Psoas muscle (tissue), 8 donors: Measurements from ENCODE around the gene TRABD2A. TPM values are rescaled to one million over a fixed set of nuclear protein-coding genes. Genes with fewer than 3 reads are reported as not detected.

Experiments
- ATAC-seq, 4 donors: fragments of 200-7000 bp; cut with Tn5 transposase; one replicate each; pipeline ENCODE4 v1.9.1; 2020; ENCODE audit warnings: moderate library complexity in 3 of 4, mild to moderate bottlenecking in 2 of 4
- DNase-seq, 2 donors: peaks; one replicate each; pipeline ENCODE4 v3.0.0-alpha.2; 2020
- H3K27ac ChIP-seq: fragments of 200-600 bp; one replicate; pipeline ENCODE4 v1.8.0; 2022
- H3K27me3 ChIP-seq, 3 donors: fragments of 200-600 bp in 1 of 3; one replicate each; pipeline versions ENCODE4 v1.6.1 to v1.8.0; 2013 to 2022; ENCODE audit warnings: low read length in 2 of 3, mild to moderate bottlenecking in 2 of 3, moderate library complexity in 1 of 3; ENCODE audit not compliant: insufficient read depth in 3 of 3
- H3K36me3 ChIP-seq, 2 donors: fragments of 200-600 bp in 1 of 2; one replicate each; pipeline versions ENCODE4 v1.6.1 to v1.8.0; 2013 to 2022; ENCODE audit warnings: low read depth in 1 of 2, mild to moderate bottlenecking in 1 of 2, moderate library complexity in 1 of 2; ENCODE audit not compliant: insufficient read depth in 1 of 2
- H3K4me1 ChIP-seq: fragments of 200-600 bp; one replicate; pipeline ENCODE4 v1.8.0; 2022
- H3K4me3 ChIP-seq: fragments of 200-600 bp; one replicate; pipeline ENCODE4 v1.8.0; 2022; ENCODE audit warnings: mild to moderate bottlenecking
- H3K9me3 ChIP-seq: fragments of 200-600 bp; one replicate; pipeline ENCODE4 v1.8.0; 2022
- CTCF ChIP-seq: fragments of 200-600 bp; IDR thresholded peaks from one replicate; pipeline ENCODE4 v1.8.0; 2022; ENCODE audit warnings: antibody characterized with exemption
- WGBS, 3 donors: extraction: QIAGEN DNeasy Blood & Tissue Kit; methylation state at CpG; one replicate each; pipeline versions ENCODE4 v1.1.6 to v1.1.7; 2013; 5-methylcytosine and 5-hydroxymethylcytosine counted together
- intact Hi-C, 2 donors: fragments of 100-400 bp; cut with DNase I; formaldehyde crosslinking; loops; one replicate each; pipeline versions ENCODE4 v1.11.0 to v1.14.2; 2022
- polyA plus RNA-seq, 3 donors: library from polyadenylated mRNA; stranded (reverse); fragments of 200-250 nt; gene quantifications; one replicate each; pipeline ENCODE4 v1.2.3, GENCODE V29; 2013
- total RNA-seq, 4 donors: library from RNA; stranded (reverse); fragmentation: NEBNext Ultra II Directional in 2 of 4; extraction: Animal tissue kit (Norgen Biotek cat#: 25700) in 2 of 4; gene quantifications; one replicate each; pipeline versions ENCODE4 v1.2.1 to v1.2.4, GENCODE V29; 2021 to 2023
- donor health status: healthy with polysubstance abuse.
- donor health status: DM: no; HTN: no; CAD: no; lungs with moderate emphysema.
- donor health status: Bipolar disorder and iron deficiency.
- donor health status: healthy.
- donor health status: DM: yes; HTN: yes; CAD: no.
- donor health status: DM: no; HTN: no; CAD: no.
- donor health status: DM: no; HTN: no; CAD: no.
- donor health status: DM: yes; HTN: yes; CAD: no.

TRABD2A gene
- total and polyA plus RNA-seq, 7 donors, result 0.27 to 0.74 (median 0.35) TPM

GRCh38 chr2:84914334-84914733 lies 33.5 kb upstream of the TRABD2A start:
- Histone ChIP-seq H3K9me3 (no peaks in the 10 kb centered on the region), H3K4me1 (no peaks in the 10 kb centered on the region), H3K27ac (no peak overlapping the region), H3K36me3 (no peaks in the 10 kb centered on the region), H3K4me3 (no peak overlapping the region), H3K27me3 (no peaks in the 10 kb centered on the region)
- TF ChIP-seq CTCF, result no peak
- 92 to 95% (median 94%) methylated on average over 6 of the region's 6 CpGs for WGBS, 3 donors
- intact Hi-C loops, result no loop called here
- ATAC-seq (no peak), DNase-seq (no peak)

GRCh38 chr2:84912984-84913383 lies 32.1 kb upstream of the TRABD2A start:
- no peak for TF ChIP-seq CTCF
- no peaks in the 10 kb centered on the region for H3K9me3 ChIP-seq
- no peaks in the 10 kb centered on the region for H3K4me1 ChIP-seq
- no peaks in the 10 kb centered on the region for H3K36me3 ChIP-seq
- no peaks in the 10 kb centered on the region for H3K27me3 ChIP-seq
- 86 to 90% (median 87%) methylated on average over 4 of the region's 4 CpGs for WGBS, 3 donors
- H3K4me3 ChIP-seq, result no peak overlapping the region
- no peak overlapping the region for H3K27ac ChIP-seq
- intact Hi-C loops, result no loop called here
- ATAC-seq (no peak), DNase-seq (no peak)

- intact Hi-C loops, result no loop called here
- 96 to 97% (median 96%) methylated on average over 5 of the region's 5 CpGs for WGBS, 3 donors
Measured at GRCh38 chr2:84911135-84911678, 30.3 kb upstream of the TRABD2A start.

GRCh38 chr2:84908948-84909713 lies 28.2 kb upstream of the TRABD2A start:
- Histone ChIP-seq H3K27me3 (peaks cover 0 to 13% (median 0%) of the 10 kb centered on the region in 3 donors), H3K36me3 (no peaks in the 10 kb centered on the region), H3K4me3 (no peak overlapping the region), H3K27ac (no peak overlapping the region), H3K9me3 (no peaks in the 10 kb centered on the region), H3K4me1 (peaks cover 3% of the 10 kb centered on the region)
- DNase-seq (no peak), ATAC-seq (no peak)
- 91 to 98% (median 97%) methylated on average over 2 of the region's 2 CpGs for WGBS, 3 donors
- intact Hi-C loops, result no loop called here
- TF ChIP-seq CTCF, result no peak

More at GRCh38 chr2:84911135-84911678, 30.3 kb upstream of the TRABD2A start:
- no peaks in the 10 kb centered on the region for H3K4me1 ChIP-seq
- no peak for ATAC-seq
- H3K27ac ChIP-seq, result no peak overlapping the region
- DNase-seq, result no peak
- no peaks in the 10 kb centered on the region for H3K9me3 ChIP-seq
- H3K27me3 ChIP-seq, result peaks cover 0 to 4% (median 0%) of the 10 kb centered on the region in 3 donors
- TF ChIP-seq CTCF, result no peak
- no peak overlapping the region for H3K4me3 ChIP-seq
- no peaks in the 10 kb centered on the region for H3K36me3 ChIP-seq
